ENCODE results near the gene MACROD2. TPM values are rescaled to one million over a fixed set of nuclear protein-coding genes. Genes with fewer than 3 reads are reported as not detected.
A peak's percentile ranks its signal among the peaks of the same experiment; 100 is the strongest.

Gene MACROD2
- total RNA-seq, 4 donors from 2014 or later = 4.6 to 33.0 (median 8.3) TPM

GRCh38 chr20:13995841-13996240 lies 525 bp downstream of the MACROD2 start:
- H3K27ac ChIP-seq = peak overlapping the region; percentile 80 to 88 (median 84)
- H3K4me3 ChIP-seq = peak overlapping the region; percentile 64 to 75 (median 68)
- intact Hi-C loops (cut with DNase I; ENCODE audit: low total_unique reads) = loop anchor here (5.0 kb wide), 1 partner anchor 1416 kb away; no protein-coding TSS in a partner anchor

DNA sequence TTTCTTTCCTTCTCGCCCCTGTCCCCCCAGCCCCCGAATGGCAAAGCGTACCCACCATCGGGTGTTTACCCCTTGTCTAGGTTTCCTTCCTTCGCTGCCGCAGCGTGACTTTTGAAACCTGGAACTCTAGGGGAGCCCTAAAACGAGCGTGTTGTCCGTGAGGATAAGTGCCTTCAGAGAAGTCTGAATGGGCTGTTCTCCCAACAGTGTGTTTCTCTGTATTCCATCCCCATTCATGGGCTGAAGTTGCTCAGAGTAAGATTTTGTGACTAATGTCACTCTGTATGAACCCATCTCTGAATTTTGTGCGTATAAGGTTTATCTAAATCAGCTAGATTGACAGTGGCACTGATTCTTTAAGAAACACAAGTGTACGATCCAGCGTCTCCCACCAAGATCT lies 949 bp downstream of the MACROD2 start:
- H3K9me3 ChIP-seq = peaks cover 0 to 7% of the 10 kb centered on the region in 2 donors
- H3K36me3 ChIP-seq = no peaks in the 10 kb centered on the region
- no peaks in the 10 kb centered on the region for H3K27me3 ChIP-seq
- TF ChIP-seq POLR2AphosphoS5 (IDR thresholded peaks at IDR 0.05) (no peak), EP300 (IDR thresholded peaks at IDR 0.05; ENCODE audit: low read depth) (no peak), POLR2A (IDR thresholded peaks at IDR 0.05) (no peak), CTCF (IDR thresholded peaks at IDR 0.05) (no peak)
- peaks cover 0 to 6% (median 1%) of the 10 kb centered on the region in 4 donors for H3K4me1 ChIP-seq
- in situ Hi-C loops (cut with MboI; ENCODE audit: low pct_ligation_motif_present in 1 of 4, low pct_unique_long_range_greater_than_20kb in 1 of 4, low sequenced_read_pairs in 3 of 4) = no loop called here
- intact Hi-C loops (cut with DNase I; ENCODE audit: low total_unique reads) = loop anchor here (5.0 kb wide), 1 partner anchor 1416 kb away; no protein-coding TSS in a partner anchor
- no peak for DNase-seq
- peak overlapping the region; percentile 80 to 88 (median 84) for H3K27ac ChIP-seq
- 12 to 14% methylated on average over 8 to 13 of the region's 13 CpGs for WGBS, 2 donors (ENCODE audit: low coverage in 1 of 2)
- H3K4me3 ChIP-seq = peak overlapping the region; percentile 64 to 75 (median 68)

More at GRCh38 chr20:13995841-13996240, 525 bp downstream of the MACROD2 start:
- in situ Hi-C loops (cut with MboI; ENCODE audit: low pct_ligation_motif_present in 1 of 4, low pct_unique_long_range_greater_than_20kb in 1 of 4, low sequenced_read_pairs in 3 of 4) = no loop called here
- Histone ChIP-seq H3K36me3 (no peaks in the 10 kb centered on the region), H3K27me3 (no peaks in the 10 kb centered on the region), H3K9me3 (peaks cover 0 to 7% of the 10 kb centered on the region in 2 donors), H3K4me1 (peaks cover 0 to 6% (median 1%) of the 10 kb centered on the region in 4 donors)
- TF ChIP-seq POLR2AphosphoS5 (IDR thresholded peaks at IDR 0.05) (no peak), CTCF (IDR thresholded peaks at IDR 0.05) (peak in 1 of 5 experiments; percentile 12)
- DNase-seq = peak; percentile 59
- 17% methylated on average over 30 of the region's 52 CpGs; no CpG with 5 or more reads in 1 of the 2 donors for WGBS, 2 donors (ENCODE audit: low coverage in 1 of 2)

GRCh38 chr20:14000917-14001316 lies 5.6 kb downstream of the MACROD2 start:
- in situ Hi-C loops (cut with MboI; ENCODE audit: low pct_ligation_motif_present in 1 of 4, low pct_unique_long_range_greater_than_20kb in 1 of 4, low sequenced_read_pairs in 3 of 4) = no loop called here
- WGBS, 2 donors (ENCODE audit: low coverage in 1 of 2) = 96 to 100% methylated on average over 1 of the region's 1 CpG

DNA sequence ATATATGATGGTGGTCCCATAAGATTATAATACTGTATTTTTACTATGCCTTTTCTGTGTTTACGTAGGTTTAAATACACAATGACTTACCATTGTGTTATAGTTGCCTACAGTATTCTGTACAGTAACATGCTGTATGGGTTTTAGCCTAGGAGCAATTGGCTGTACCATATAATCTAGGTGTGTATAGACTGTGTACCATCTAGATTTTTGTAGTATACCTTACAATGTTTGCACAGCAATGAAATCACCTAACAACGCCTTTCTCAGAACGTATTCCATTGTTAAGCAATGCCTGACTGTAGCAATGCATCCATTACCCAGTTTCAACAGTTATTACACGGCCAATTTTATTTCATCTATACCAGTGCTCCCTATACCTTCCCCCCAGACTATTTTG lies 10.7 kb downstream of the MACROD2 start:
- in situ Hi-C loops (cut with MboI; ENCODE audit: low pct_ligation_motif_present in 1 of 4, low pct_unique_long_range_greater_than_20kb in 1 of 4, low sequenced_read_pairs in 3 of 4) = no loop called here
- Histone ChIP-seq H3K4me3 (no peak overlapping the region), H3K27ac (no peak overlapping the region), H3K9me3 (no peaks in the 10 kb centered on the region), H3K36me3 (no peaks in the 10 kb centered on the region), H3K4me1 (no peaks in the 10 kb centered on the region), H3K27me3 (no peaks in the 10 kb centered on the region)
- TF ChIP-seq POLR2A (IDR thresholded peaks at IDR 0.05) = no peak
- no peak for TF ChIP-seq CTCF (IDR thresholded peaks at IDR 0.05)
- TF ChIP-seq EP300 (IDR thresholded peaks at IDR 0.05; ENCODE audit: low read depth) = no peak
- no peak for TF ChIP-seq POLR2AphosphoS5 (IDR thresholded peaks at IDR 0.05)
- no peak for DNase-seq
- 51 to 62% methylated on average over 4 of the region's 4 CpGs for WGBS, 2 donors (ENCODE audit: low coverage in 1 of 2)
- intact Hi-C loops (cut with DNase I; ENCODE audit: low total_unique reads) = no loop called here

More at GRCh38 chr20:14000917-14001316, 5.6 kb downstream of the MACROD2 start:
- Histone ChIP-seq H3K36me3 (no peaks in the 10 kb centered on the region), H3K27ac (no peak overlapping the region), H3K27me3 (no peaks in the 10 kb centered on the region), H3K9me3 (no peaks in the 10 kb centered on the region), H3K4me1 (peaks cover 0 to 6% (median 0%) of the 10 kb centered on the region in 4 donors), H3K4me3 (no peak overlapping the region)
- DNase-seq = no peak
- intact Hi-C loops (cut with DNase I; ENCODE audit: low total_unique reads) = no loop called here
- TF ChIP-seq EP300 (IDR thresholded peaks at IDR 0.05; ENCODE audit: low read depth) (no peak), POLR2A (IDR thresholded peaks at IDR 0.05) (no peak), CTCF (IDR thresholded peaks at IDR 0.05) (no peak), POLR2AphosphoS5 (IDR thresholded peaks at IDR 0.05) (no peak)
